Uterus (tissue), 2 donors: Measurements from ENCODE around the gene WDR7.

Experiments used
- CTCF ChIP-seq, 4 experiments: fragments of 200-600 bp in 2 of 4; fragments of 450-650 bp in 2 of 4; sonication (generic) in 2 of 4; IDR thresholded peaks; one replicate each; pipeline ENCODE4 v1.5.1; 2016 to 2019; ENCODE audit warnings: antibody characterized with exemption in 4 of 4, mild to moderate bottlenecking in 2 of 4, moderate library complexity in 1 of 4
- POLR2A ChIP-seq, 2 donors: fragments of 450-650 bp; IDR thresholded peaks; one replicate each; pipeline ENCODE4 v1.6.1; 2016; ENCODE audit warnings: antibody characterized with exemption in 2 of 2, mild to moderate bottlenecking in 1 of 2, moderate library complexity in 1 of 2

- TF ChIP-seq CTCF (IDR thresholded peaks at IDR 0.05) (no peak), POLR2A (IDR thresholded peaks at IDR 0.05) (no peak)
These were observed 8.0 kb downstream of the WDR7 start for GRCh38 chr18:56659111-56659510.
